Stimulated activated CD8-positive, alpha-beta memory T cell treated with anti-CD3 and anti-CD28 coated beads, Interleukin-4, amount 100 ng/mL, for 48 hours (primary cell): ENCODE measurements around the gene TCFL5.

ENCODE experiments used
- DNase-seq: peaks from one replicate; pipeline ENCODE4 v3.0.0-alpha.2; 2020

TCFL5 gene

DNA sequence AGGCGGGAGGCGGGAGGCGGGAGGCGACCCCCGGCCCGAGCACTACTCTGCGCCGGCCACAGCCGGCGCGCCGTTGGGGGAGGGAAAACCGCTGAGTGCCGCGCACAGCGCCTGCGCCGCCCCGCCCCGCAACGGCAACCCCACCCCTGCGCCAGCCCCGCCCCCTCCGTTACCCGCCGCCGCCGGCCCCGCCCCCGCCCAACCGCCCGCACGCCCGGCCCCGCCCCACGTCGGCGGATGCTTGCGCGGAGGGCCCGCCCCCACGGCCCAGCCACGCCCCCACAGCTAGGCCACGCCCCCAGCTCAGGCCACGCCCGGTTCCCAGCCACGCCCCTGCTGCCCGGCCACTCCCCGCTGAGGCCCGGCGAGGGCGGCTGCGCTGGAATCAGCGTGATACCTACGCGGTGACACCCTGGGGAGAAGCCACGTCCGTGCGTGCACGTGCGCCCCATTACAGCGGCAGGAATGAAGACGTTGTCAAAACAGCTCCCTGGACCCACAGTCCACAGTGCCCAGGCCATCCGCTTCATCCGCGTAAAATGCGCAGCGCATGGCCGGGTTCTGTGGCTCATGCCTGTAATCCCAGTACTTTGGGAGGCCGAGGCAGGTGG is at the start of gene TCFL5:
Gene TCFL5, minus strand, starts transcription at position 97 of the 611 bp plus-strand sequence. CDS start 152 bp downstream, outside the sequence.
- DNase-seq = peak; percentile 97

DNA sequence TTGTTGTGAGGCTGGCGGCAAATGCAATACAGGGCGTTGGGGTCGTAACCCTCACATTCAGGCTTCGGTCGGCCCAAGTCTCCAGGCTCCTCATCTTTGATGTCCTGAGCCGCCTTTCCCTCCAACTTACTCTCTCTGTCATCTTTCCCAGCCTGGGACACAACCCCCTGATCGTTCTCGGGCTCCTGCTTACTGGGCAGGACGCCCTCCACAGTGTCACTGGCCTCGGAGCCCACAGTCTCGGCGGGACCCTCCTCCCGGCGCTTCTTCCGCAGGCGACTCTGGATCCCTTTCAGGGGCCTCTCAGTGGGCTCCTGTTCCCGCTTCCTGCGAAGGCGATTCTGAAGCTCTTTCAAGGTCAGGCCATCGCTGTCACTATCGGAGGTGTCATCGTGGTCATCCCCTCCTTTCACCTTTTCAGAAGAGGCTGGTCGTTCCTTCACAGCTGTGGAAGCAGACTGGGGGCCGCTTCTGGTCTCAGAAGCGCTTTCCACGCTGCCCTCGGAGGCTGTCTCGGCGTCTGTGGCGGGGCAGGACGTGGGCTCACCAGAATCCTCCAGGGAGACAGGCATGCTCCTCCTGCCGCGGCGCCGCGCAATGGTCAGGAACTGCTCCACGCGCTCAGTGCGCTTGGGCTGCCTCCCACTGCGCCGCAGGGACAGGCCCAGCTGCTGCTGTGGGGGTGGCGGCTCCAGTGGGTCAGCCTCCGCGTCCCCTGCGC is 49.3 kb upstream of the TCFL5 start:
- no peak for DNase-seq

DNA sequence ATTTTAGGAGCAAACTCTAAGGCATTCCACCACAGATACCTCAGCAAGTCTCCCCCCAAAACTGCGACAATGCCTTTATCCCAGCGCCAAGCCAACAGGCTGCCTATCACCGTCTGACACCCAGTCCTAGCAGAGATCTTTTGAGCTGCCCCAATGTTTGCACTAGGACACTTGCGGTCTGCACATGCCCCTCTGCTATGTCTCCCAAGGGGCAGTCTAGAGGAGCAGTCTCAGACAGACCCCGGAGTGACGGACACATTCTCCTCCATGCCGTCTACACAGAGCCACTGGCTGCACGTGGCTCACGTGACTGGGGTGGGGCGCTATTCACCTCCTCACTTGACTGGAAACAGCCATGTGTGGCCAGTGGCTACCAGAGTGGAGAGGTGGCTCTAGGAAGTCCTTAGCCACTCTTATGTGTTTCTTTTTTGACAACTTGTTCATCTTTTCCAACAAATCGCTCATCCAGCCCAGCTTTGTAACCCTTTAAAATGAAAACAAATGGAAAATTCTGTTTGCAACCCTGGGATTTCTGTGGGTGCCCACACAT is 48.7 kb upstream of the TCFL5 start:
- DNase-seq = no peak

DNA sequence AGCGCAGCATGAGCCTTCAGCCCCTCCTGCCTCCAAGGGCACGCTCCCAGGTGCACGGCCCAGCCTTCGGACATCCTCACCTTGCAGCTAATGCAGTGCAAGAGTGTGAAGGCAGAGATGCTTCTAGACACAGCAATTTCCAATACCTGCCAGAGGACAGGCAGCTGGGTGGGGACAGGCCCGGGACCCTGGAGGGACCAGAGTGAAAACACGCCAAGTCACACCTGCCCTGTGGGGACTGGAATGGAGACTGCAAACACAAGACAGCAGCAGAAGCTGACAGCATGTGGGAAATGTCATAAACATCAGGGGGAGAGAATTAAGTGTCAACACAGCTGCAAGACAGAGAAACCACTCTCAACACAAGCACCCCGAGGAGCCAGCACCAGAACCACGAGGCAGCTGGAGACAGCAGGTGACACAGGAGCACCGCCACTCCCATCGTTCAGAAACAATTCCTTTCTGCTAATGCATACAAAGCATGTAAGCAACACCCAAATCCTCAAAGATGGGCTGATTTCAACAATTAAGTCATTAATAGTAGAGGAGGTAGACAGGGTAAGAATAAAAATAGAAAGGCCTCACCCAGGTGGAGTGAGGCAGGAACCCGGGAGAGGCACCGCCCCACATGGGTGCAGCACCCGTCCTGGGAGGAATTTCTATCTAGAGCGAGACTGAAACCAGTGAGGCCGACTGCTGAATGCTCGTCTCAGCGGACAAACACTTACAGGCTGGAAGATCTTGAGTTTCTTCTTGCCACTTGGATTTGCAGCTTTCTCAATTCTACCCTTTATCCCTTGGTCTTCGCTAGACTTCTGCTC is 47.6 kb upstream of the TCFL5 start:
- no peak for DNase-seq

DNA sequence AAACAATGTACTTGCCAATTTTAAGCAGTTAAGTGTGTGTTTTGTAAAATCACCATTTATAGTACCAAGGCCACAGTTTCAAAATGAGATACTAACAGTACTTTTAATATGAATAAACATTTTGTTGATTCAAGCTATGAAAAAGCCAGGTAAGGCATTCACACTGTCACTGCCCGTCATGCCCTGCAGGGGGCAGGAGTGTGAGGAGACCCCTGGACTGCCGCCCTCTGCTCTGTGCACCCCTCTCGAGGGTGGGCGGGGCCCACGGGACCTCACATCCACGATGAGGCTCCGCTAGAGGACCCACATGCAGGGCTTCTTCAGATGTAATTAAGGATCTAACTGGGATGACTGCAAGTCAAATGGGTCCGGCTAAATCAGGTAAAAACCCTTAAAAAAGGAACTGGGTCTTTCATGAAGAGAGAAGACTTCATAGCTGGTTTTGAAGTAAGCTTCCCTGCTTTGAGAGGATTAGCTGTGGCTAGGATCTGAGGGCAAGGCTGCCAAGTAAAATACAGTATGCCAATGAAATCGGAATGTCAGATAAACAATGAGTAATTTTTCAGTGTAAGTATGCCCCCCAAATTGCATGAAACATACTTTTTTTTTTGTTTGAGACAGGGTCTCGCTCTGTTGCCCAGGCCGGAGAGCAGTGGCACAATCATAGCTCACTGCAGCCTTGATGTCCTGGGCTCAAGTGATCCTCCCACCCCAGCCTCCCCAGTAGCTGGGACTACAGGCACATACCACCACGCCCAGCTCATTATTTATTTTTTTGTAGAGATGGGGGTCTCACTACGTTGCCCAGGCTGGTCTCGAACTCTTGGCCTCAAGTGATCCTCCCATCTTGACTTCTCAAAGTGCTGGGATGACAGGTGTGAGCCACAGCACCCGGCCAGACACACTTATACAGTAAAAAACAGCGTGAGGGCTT is 46.0 kb upstream of the TCFL5 start:
- peak; percentile 65 for DNase-seq

DNA sequence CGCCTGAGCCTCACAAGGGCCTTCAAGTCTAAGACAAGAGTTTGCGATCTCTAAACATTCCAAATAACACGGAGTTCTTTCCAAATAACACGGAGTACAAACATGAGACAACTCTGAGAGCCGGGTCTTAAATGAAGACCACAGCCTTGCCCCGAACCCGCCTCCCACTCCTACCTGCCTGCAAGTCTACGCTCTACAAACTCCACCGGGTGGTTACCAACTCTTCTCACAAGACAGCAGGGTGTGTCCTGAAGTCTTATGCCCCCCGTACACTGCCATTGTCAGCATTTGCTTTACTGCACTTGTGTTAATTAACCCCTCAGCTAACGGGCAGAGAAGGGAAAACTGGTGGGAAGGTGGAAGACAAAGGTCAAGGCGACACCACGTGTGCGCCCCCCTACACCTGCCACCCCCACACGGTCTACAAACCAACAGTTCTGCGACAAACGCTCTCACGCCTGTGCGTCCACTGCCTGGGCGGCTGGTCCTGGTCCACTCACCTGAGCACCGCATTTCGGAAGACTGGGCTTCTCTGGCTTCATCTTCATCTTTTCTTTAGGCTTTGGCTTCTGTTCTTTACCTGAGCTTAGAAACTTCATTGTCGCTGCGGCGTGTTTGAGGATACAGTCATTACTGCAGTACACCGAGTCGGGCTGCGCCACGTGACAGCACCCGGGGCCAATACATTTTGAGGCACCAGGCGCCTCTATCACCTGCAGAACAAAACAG is 45.2 kb upstream of the TCFL5 start:
- DNase-seq = no peak

DNA sequence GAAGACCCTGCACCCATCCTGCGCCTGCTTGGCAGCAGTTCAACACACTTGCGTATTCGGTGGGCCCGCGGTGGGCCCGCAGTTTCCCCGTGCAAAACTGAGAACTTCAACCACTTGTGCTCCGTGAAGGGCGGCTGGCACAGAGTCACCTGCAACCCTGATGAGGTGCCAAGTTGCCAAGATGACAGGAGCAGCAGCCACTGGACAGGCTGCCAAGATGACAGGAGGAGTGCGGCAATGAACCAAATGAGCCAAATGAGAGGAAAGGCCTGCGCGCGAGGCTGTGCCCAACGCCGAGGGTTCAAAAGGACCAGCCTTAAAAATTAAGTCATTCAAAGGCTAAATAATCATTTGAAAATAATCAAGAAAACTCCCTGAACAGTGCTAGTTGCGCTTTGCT is 44.6 kb upstream of the TCFL5 start:
- DNase-seq = no peak

DNA sequence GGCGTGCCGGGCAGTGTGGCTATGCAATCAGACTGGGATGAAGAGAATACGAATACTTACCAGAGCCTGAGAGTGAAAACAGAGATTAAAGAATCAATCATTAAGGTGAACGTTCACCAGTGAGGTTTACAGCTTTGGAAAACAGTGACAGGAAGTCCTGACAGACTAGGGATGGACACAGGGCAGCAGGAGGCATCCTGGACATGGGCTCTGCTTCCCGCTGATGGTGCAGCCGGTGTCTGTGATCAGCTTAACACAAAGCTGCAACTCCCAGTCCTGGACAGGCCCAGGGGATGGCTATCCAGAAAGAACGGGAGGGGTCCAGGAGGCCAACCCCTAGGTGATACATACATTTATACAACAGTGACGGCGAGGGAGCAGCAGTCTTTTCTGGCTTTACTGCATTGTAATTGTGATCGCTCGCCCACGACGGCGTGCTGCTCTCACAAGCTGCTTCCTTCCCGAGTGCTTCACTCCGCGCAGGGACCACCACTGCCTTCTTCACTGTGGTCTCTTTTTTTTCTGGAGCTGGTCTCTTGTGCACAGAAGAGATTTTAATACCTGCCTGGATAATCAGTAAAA is 44.0 kb upstream of the TCFL5 start:
- DNase-seq = no peak

DNA sequence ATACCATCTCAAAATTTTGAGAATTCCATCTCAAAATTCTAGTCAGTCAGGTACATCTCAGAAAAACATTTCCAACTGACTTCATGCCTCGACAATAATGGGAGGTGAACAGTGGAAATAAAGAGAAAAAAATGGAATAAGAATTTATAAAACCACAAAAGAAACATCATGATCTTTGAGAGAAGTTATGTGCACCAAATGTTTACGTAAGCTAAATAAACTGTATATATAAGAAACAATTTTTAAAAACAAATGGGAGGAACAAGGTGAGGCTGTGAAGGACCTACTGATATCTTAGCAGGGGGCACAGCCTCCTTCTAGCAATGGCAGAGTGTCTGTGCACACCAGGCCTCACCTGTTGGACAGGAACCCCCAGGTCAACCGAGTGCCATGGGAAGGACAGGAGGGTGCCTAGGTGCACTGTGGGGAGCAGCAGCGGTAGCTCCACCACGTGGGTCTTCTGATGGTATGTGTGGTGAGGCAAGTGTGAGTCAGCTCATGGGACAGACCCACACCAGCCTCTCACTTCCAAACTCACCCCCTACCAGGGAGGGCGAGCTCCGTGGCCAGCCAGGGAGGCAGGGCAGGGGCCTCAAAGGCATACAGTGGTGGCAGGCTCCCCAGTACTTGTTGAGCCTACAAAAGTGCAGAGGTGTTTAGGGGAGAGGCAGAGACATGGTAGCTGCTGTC is 41.4 kb upstream of the TCFL5 start:
- no peak for DNase-seq

DNA sequence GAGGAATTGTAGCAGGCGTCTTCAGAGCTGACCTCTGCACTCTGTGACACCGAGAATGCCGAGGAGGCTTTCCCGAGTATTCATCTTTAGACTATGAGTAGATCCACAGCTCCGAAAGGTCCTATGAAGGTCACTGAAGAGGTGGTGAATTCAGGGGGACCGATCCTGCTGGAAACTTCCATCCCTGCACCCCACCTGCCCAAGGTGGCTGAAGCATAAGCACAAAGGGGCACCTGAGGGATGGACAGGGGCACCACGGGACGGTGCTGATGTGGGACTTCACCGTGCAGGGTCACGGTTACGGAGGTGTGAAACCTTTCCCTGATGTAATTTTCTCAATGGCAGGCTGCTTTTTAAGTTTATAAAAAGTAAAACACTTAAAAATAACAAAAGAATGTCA is 40.3 kb upstream of the TCFL5 start:
- DNase-seq = no peak

DNA sequence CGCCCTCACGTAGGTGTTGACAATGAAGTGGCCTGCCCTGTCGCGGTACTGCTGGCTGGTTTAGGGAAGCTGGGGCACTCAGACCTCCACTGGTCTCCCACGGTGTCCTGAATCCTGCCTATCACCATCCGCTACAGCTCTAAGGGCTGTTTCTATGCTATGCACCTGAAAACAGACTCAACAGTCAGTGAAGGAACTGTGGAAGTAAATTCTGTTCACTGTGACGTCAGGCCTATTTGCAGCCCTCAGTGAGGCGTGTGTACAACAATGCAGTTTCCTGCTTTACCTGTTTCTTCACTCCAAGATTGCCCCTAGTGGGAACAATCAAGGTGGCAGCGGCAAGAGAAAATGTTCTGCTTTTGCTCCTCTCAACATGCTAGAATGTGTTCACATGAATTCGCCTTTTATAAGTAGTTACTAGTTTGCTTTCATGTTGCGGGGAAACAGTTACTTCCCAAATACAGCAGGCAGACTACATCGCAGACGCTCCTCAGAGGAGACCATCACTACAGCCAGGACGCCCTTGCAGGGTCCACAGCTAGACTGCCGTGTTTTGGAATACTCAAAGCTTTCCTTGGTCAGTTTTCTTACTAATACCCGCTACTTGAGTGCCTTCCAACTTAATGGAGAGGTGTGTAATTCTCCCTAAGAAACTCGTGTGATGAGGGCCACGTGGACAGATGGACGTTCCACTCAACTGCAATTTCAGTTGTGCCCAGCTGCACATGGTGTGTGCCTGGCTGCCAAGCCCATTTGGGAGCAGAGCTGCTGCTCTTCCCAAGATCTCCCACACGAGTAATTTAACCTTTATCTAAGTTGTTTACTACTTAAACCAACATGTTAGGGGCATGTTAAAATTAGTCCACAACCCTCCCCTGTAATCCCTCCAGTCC is 39.3 kb upstream of the TCFL5 start:
- no peak for DNase-seq

DNA sequence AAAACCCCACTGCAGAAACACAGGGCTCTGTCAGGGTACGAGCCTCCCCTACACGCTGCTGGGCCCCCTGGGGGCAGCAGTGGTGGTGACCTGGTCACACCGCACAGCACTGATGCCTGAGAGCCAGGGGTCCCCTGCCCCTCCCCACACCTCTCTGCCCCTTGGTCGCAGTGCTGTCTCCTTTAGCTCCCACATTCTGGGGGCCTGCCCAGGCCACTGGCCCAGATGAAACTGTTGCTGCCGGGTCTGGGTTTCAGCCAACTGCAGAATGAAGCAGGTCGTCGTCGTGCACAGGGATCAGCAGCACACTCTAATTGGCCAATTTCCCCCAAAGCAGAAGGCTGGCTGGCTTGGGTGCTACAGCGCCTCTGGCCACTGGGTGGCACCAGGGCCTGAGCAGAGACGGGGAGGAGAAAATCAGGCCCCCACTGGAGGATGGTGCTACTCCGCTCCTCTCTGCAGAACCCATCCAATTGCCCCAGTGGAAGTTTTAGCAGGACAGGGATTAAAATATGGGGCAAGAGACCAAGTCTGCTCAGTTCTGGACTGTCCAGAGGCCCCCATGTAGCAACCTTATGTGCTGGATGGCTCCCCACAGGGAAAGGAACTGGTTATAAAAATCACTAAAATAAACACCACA is 38.5 kb upstream of the TCFL5 start:
- DNase-seq = peak; percentile 82

DNA sequence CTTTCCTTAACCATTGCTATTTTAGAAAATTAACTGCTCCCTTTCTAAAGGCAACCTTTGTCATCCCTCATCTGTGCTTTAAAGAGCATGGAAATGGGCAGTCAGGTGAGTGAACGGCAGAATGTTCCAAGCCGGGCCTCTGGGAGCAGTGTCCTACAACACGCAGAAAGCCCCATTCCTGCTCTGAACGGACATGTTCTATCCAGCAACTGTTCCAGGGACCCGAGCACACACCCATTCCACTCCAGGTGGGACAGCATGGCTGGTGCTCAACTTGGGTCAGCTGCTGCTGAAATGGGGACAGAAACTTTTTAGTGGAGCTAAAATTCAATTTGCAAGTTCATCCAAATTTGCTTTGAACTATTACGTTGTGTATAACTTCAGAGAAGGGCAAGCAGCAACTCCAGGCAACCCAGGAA is 38.0 kb upstream of the TCFL5 start:
- no peak for DNase-seq

DNA sequence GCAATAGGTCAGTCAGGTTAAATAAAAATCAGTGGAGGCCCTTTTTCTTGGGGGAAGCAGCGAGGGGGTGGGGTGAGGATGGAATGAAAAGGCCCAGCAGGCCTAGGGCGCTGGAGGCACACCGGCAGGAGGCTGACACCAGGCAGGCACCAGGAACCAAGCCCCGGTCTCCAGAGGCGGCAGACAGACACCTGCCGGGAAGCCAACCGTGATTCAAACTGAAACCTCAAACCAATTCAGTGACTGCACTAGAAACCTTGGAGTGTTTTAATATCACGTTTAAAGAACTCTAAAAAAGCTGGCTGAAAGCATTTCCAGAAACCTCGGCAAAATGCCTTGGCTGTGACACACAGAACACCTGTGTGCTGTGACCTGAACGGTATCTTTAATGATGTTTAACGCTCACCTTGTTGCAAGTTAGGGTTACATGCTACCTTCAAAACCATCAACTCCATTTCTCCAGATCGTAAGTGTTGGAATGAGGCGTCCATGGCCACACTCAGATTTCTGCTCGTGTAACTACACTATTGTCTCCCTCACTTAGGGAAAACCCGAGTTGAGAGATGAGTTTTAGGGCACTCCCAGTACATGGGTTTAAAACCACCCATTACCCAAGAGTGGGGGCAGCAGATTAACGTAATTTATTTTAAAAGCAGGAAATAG is 37.5 kb upstream of the TCFL5 start:
- peak; percentile 64 for DNase-seq

DNA sequence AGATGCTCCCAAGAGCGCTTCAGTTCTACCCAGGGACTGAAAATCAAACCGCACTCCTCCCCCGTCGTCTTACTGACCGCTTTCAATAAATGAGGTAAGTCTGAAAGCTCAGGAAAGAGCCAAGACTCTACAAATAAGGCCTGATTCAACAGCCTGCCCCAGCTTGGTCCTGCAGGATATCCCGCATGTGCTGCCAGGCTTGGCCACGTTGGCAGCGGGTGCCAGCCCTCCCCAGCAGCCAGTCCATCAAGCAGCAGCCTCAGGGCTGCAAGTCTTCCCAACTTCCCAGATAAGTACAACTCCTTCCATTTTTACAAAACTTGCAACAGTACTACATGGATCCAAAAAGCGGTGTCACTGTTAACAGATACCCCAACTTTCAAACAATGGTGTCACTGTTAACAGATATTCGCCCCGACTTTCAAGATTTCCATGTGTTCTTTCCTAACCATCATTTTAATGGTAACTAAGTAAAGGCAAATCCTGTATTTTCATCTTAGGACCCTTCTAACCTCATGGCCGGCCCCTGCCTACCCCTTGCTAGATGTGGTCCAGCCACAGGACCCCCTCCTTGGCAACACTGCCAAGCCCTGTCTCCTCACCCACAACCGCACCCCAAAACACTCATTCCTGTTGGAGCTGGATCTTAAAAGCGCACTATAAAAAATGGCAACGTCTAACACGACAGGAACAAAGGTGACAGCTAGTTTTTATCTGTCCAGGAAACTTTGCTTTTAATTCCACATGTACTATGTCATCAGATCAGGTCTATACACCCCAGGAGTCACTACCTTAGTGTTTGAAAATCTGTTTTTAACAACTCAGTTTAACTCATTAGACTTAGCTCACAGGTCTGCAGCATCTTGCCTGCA is 36.7 kb upstream of the TCFL5 start:
- no peak for DNase-seq

DNA sequence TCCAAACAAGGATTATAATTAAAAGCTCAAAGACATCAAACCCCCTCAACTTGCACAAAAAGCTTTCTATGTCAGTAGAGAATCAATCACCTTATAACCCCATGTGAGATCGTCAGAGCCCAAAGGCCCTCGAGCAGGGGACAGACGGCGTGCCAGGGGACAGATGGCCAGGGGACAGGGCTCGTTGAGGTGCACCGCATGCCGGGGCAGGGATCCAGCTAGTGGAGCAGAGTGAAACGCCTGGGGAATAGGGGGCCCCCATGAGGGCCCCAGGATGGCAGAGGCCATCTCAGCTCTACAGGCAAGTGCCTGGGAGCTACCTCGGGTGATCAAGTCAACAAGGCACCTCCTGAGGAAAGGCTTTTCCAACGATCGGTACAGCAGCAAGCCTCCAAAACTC is 36.0 kb upstream of the TCFL5 start:
- DNase-seq = no peak

DNA sequence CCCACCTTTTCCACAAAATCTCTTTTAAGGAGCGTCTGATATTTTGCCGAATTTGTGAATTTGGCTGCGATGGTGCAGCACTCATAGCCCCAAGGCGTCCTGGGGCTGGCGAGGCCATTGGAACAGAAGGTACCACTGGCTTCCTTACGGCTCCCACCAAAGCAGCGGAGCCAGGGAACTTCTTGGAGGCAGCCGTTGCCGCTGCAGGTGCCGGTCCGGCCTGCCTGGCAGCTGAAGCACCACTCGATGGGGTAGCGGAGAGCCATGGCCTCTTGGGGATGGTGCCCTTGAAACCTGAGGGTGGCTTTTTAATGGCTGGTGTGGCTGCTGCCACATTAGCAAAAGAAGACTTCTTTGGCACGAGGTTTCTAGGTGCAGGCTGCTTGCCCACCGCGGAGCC is 34.9 kb upstream of the TCFL5 start:
- DNase-seq = no peak

DNA sequence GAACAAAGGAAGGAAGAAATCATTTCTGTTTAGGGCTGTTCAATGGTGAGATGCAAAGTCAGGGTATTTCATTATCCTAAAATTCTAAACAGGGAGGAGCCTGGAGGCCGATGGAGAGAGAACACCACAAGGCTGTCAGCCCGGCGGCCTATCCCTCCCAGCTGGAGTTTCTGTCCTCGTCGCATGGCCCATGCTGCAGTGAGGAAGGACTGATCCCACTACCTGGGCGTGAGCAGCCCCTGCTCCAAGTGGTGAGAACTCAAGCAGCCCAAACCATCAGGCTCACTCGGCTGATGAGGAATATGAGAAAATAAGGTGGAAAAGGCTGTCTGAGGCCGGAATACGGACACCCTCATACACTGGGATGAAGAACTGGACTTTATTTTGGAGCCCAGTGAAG is 33.9 kb upstream of the TCFL5 start:
- no peak for DNase-seq
